ENCODE measurements around the gene DAB2IP.

Gene DAB2IP

DNA sequence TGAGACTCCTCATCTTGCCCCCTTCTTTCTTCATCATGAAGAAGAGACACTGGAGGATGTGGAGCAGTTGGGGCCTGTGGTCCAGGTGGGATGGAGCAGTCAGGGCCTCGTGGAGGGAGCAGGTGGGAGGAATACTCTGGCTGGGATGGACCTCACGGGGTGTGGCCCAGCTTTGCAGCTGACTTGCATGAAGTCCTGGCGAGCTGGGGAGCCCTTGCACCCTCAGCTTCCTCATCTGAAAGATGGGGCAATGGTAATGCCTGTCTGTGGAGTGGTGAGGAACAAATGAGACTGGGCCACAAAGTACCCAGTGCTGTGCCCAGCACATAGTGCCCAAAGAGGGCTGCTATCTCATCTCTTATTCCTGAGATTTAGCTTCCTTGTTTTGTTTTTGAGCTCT is 91.5 kb downstream of the DAB2IP start:
- DNase-seq (ENCODE audit: low read depth in 1 of 2, low spot score in 1 of 2), result no peak

DNA sequence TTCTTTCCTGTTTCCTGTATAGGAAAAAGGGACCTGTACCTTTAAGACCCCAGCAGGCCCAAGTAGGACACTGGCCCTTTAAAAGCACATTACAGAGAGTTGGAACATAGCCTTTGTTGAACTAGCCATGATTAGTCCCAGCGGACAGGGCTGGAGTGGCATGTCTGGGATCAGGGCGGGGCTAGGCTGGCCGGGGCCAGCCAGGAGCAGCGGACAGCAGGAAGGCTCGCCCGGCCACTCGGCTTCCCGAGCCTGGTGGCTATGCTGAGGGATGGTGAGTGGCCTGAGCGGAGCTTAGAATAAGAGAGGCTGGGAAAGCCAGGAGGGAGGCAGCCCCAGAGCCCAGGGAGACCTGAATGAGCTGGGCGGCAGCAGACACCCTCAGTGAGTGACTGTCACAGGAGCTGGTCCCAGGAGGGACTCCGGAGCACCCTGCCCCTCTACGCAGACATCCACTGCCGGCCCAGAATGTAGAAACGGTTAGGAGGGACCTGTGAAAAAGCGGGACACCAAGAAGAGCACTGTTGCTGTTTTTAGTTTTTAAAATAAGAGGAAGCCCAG is 92.1 kb downstream of the DAB2IP start:
- DNase-seq (ENCODE audit: low read depth in 1 of 2, low spot score in 1 of 2), result no peak

DNA sequence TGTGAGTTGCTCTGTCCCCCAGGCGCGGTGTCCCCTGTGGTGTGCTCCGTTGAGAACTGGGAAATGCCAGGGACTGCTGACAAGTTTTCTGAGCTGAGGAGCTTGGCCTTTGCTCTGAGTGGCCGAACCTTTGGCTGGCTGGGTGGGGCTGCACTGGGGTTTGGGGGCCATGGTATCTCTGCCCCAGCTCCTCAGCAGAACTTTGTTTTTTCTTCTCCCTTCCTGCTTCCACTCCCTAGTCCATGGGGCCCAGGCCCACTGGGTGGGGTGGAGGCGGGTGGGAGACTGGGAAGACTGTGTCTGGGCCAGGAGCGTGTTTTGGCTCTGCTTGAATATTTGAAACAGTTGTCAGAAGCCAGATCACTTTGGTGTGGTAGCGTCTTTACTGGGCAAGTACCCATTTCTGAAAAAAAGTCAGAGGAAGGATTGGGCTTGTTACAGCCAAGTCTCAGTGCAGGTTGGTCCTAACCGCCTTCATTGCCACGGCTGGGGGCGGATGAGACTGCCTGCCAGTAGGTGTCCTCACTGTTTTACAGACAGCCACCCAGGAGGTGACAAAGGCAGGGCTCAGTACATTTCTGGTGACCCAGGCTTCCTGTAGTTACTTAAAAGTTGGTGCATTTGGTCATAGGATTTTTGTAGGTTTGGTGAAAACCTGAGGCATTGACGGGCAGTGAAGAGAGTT is 92.7 kb downstream of the DAB2IP start:
- DNase-seq (ENCODE audit: low read depth in 1 of 2, low spot score in 1 of 2), result no peak

DNA sequence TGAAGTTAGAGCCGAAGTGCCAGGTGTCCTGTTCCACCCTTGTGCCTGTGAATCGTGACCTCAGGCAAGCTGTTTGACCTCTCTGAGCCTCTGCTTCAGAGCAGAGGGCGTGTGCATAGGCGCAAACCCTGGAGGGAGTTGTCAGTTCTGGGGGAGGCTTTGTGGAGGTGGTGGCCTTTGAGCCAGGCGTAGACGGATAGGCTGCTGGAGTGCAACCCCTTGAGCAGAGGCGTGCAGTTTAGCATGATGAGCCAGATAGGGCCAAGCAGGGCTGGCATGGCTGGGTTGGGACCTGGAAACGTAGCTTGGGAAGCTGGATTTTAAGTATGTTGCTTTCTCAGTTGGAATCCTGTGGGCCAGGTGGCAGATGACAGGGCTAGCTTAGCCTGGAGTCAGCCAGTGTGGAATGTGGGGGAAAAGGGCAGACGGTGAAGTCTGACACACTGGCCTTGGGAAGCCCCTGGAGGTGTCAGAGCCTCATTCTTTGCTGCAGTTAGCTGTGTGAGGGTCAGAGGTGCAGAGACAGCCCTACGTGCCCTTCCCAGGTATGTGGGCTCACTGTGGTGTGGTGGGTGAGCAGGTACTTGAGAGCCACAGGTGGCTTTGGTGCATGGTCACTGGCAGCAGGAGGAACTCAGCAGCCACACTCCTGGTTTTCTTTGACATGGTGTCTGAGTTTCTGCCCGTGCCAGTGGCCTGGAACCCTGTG is 93.4 kb downstream of the DAB2IP start:
- no peak for DNase-seq (ENCODE audit: low read depth in 1 of 2, low spot score in 1 of 2)

DNA sequence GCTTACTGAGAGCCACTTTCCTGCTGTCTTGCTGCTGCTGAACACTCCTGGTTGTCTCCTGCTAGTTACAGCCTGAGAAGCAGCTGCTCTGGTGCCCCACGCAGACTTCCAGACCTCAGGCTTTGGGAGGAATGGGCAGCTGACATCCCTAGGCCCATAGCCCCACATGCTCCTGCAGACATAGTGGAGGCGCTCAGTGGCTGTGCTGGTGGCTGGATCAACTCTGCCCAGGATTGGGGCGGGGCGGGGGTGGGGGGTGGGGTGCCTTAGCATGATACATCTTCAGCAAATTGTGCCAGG is 93.9 kb downstream of the DAB2IP start:
- DNase-seq (ENCODE audit: low read depth in 1 of 2, low spot score in 1 of 2), result no peak

DNA sequence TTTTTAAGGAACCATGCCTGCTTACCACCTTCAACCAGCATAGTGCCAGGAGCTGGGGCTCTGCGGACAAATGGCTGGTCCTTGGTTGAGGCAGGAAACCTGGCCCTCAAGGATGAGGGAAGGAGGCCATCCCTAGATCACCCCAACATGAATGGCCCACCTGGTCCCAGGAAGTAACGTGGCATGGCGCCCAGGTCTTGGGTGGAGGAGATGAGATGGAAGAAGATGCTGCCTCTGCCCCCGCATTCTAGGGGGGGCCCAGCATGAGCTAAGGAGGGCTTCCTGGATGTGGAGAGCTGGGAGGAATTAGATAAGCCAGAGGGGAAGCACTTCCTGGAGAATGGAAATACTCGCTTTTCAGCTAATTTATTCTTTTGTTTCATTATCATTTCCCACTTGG is 95.0 kb downstream of the DAB2IP start:
- no peak for DNase-seq (ENCODE audit: low read depth in 1 of 2, low spot score in 1 of 2)

- no peak for DNase-seq (ENCODE audit: low read depth in 1 of 2, low spot score in 1 of 2)
These were observed 95.4 kb downstream of the DAB2IP start for GRCh38 chr9:121746866-121747265.

- no peak for DNase-seq (ENCODE audit: low read depth in 1 of 2, low spot score in 1 of 2)
These were observed 96.6 kb downstream of the DAB2IP start for GRCh38 chr9:121748074-121748473.

GRCh38 chr9:121748727-121749423 is 97.4 kb downstream of the DAB2IP start:
- no peak for DNase-seq (ENCODE audit: low read depth in 1 of 2, low spot score in 1 of 2)

DNA sequence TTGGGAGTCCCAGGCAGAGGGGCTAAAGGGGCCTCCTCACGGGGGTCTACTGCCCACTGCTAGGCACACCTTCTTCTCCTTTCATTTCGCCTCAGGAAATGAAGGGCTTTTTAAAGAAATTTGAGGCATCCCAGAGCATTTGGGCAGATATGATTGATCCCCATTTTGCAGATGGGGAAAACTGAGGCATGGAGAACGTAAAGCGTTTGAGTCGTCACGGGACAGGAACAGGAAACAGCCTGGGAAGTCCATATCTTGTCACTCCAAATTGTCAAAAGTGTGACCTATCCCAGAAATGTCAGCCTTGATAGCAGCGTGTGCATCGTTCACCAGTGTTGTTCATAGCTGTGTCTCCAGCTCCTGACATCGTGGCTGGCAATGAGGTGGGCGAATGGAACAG is 98.2 kb downstream of the DAB2IP start:
- no peak for DNase-seq (ENCODE audit: low read depth in 1 of 2, low spot score in 1 of 2)

- DNase-seq (ENCODE audit: low read depth in 1 of 2, low spot score in 1 of 2), result no peak
These were observed 98.9 kb downstream of the DAB2IP start for GRCh38 chr9:121750259-121750714.

DNA sequence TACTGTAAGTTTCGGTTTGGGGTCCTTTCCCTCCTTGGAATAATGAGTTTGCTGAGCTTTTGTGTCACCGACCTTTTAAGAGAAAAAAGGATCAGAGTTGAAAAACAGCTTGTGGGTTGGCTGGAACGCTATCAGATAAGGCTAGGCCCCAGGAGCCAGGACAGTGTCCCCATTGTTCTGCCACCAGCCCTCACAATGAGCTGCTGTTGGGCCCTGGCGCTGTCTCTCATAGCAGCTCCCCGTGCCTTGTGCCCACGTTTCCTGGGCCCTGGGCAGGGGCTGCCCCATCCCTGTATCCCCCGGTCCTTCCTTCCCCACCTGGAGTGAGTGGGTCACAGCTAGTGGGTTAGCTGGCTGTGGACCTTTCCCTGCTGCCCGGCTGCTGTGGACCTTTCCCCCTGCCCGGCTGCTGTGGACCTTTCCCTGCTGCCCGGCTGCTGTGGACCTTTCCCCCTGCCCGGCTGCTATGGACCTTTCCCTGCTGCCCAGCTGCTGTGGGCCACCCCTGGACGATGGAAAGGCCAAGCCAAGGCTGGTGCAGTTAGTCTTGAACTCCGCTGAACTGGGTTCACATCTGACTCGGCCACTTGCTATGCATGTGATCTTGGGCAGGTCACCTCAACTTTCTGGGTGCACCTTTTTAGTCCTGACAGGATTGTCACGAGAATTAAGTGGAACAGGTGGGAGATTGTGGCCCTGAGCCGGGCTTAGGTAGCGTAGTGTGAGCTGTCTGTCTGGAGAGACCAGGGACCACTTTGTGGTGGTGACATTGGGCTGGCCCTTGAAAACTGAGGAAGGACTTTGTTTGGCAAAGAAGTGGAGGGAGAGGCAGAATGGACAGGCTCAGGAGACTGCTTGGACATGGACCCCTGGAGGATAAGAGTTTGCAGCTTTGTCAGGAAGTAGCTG is 99.5 kb downstream of the DAB2IP start:
- DNase-seq (ENCODE audit: low read depth in 1 of 2, low spot score in 1 of 2), result no peak

DNA sequence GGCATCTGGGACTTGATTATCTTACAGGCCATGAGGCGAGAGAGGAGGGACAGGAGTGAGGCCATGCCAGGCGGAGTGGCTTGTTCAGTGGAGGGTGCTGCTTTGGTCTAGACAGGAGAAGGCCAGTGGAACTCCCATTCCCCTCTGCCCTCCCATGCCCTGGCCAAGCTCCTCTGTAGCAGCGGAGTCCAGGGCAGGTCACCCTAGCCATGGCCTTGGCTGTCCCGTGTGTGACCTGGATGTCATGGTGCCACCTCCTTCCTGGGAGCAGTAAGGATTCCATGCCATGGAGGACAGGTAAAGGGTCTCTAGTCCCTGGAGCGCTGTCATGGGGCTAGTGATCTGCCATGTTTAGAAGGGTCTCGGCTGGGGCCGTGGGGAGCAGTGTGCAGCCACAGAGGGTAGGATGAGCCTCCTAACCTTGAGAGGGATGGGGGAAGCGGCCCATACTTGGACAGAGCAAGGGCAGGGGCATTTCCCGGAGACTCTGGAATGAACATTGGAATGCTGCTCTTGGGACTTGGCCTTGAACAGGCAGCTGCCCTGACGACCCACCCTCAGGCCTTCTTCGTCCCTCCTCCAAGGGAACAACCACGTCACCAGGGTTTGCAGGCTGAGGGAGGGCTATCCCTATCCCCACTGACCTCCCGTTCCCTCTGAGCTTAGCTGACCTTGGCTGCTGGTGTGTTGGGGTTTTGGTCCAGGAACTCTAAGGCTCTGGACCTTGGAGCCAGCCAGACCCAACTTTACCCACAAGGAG is 100.4 kb downstream of the DAB2IP start:
- DNase-seq (ENCODE audit: low read depth in 1 of 2, low spot score in 1 of 2), result no peak

- DNase-seq (ENCODE audit: low read depth in 1 of 2, low spot score in 1 of 2), result no peak
These were observed 101.5 kb downstream of the DAB2IP start for GRCh38 chr9:121752929-121753328.

GRCh38 chr9:121753802-121754654 is 102.6 kb downstream of the DAB2IP start:
- DNase-seq (ENCODE audit: low read depth in 1 of 2, low spot score in 1 of 2), result no peak

DNA sequence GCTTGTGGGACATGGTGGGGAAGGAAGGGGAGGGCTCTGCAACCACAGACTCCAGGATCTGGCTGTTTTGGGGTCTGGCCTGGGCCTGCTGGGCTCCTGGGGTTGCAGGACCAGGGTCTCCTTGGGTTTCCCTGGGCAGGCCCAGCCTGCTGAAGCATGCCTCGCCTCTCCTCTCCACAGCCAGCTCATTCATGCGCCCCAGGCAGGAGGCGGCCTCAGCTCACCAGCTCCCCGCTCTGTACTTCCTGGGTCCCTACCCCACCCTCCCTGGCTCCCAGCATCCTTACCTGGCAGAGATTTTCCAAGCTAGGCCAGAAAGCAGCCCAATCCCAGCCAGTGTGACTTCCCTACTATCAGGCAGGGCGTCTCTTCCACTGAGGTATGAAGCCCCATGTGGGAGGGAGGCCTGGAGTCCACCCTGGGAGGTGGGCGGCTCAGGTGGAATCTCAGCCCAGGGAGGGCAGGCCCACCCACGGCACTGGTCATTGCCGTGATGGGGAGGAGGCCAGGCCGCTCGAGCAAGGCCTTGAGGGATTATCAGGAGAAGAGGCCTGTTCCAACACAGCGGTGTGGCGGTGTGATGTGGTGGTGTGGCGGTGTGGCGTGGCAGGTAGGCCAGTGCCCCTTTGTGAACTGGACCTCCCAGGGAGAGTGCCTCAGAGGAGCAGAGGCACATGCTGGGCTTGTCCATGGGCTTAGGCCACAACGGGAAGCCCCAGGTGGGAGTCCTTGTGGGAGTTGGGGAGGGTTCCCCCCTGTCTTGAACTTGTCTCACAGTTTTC is 103.4 kb downstream of the DAB2IP start:
- DNase-seq (ENCODE audit: low read depth in 1 of 2, low spot score in 1 of 2), result no peak

DNA sequence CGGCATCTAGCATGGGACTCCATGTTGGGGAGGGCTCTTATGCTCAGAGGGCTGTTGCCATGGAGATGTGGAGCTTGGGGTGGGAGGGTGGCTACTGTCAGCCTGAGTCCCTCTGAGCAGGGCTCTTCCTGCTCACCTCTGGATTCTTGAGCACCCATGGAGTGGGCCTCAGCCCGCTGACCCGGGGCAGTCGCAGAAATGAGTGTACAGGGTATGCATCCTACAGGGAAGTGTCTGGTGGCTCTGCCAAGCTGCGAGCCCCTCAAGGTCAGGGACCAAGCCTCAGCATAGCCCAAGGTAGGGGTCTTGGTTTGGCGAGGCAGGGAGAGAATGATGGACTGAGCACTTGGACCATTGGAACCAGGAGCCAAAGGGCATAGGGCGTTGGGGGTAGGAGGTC is 104.1 kb downstream of the DAB2IP start:
- DNase-seq (ENCODE audit: low read depth in 1 of 2, low spot score in 1 of 2), result no peak

- no peak for DNase-seq (ENCODE audit: low read depth in 1 of 2, low spot score in 1 of 2)
These were observed 105.2 kb downstream of the DAB2IP start for GRCh38 chr9:121756474-121757280.

All from stimulated activated CD4-positive, alpha-beta T cell treated with anti-CD3 and anti-CD28 coated beads, Interleukin-15, amount 100 ng/mL, for 1 hour (primary cell).